IMR-90 (cell line): Measurements from ENCODE around the gene ZBTB38.

Experiments used
- BHLHE40 ChIP-seq: fragments of 150-350 bp; IDR thresholded peaks from 2 replicates; pipeline ENCODE4 v1.6.1; 2016; ENCODE audit warnings: mild to moderate bottlenecking, low read depth, low read length
- CTCF ChIP-seq: conservative IDR thresholded peaks from 2 replicates; pipeline ENCODE4 v1.5.1; 2012; ENCODE audit warnings: mild to moderate bottlenecking, low read depth, low read length, improper control_type of control experiment
- ELK1 ChIP-seq: fragments of 150-350 bp; IDR thresholded peaks from 2 replicates; pipeline ENCODE4 v1.6.1; 2016; ENCODE audit warnings: low read depth, mild to moderate bottlenecking, low read length, moderate library complexity, borderline replicate concordance
- FOS ChIP-seq: fragments of 150-350 bp; IDR thresholded peaks from 2 replicates; pipeline ENCODE4 v1.6.1; 2016; ENCODE audit warnings: low read depth, low read length
- MAFK ChIP-seq: IDR thresholded peaks from 2 replicates; pipeline ENCODE4 v1.6.1; 2012; ENCODE audit warnings: low read depth, low read length, improper control_type of control experiment
- MXI1 ChIP-seq: IDR thresholded peaks from 2 replicates; pipeline ENCODE4 v1.6.1; 2012; ENCODE audit warnings: low read depth, mild to moderate bottlenecking, low read length, moderate library complexity, borderline replicate concordance
- NFE2L2 ChIP-seq: fragments of 150-350 bp; IDR thresholded peaks from 2 replicates; pipeline ENCODE4 v1.6.1; 2016; ENCODE audit warnings: low read depth, mild to moderate bottlenecking, low read length
- POLR2A ChIP-seq: IDR thresholded peaks from 2 replicates; pipeline ENCODE4 v1.6.1; 2012; ENCODE audit warnings: mild to moderate bottlenecking, low read depth, low read length
- RAD21 ChIP-seq: IDR thresholded peaks from 2 replicates; pipeline ENCODE4 v1.6.1; 2012; ENCODE audit warnings: low read length, improper control_type of control experiment

- TF ChIP-seq CTCF = no peak
- peak; percentile 47; the same call in 1 of the 2 replicates for TF ChIP-seq POLR2A
- TF ChIP-seq RAD21 = peak; percentile 22; the same call in 1 of the 2 replicates
- no peak for TF ChIP-seq MXI1
- TF ChIP-seq MAFK = no peak
- TF ChIP-seq FOS = no peak
- TF ChIP-seq NFE2L2 = no peak
- TF ChIP-seq BHLHE40 = no peak
- TF ChIP-seq ELK1 = no peak
Measured at GRCh38 chr3:141410408-141410807, 42.1 kb downstream of the ZBTB38 start.
